ENCODE measurements around the gene MAP2K5. TPM values are rescaled to one million over a fixed set of nuclear protein-coding genes. Genes with fewer than 3 reads are reported as not detected.
A peak's percentile ranks its signal among the peaks of the same experiment; 100 is the strongest.

MAP2K5 gene
- total and polyA plus RNA-seq, 9 of the 15 experiments (the other 6 are each of a cell fraction or from before 2014, with no cell fraction given) = 0.41 to 16.5 (median 7.5) TPM

GRCh38 chr15:67587754-67588153, 45.3 kb downstream of the MAP2K5 start:
- in situ Hi-C loops (cut with MboI) (no loop called here), intact Hi-C loops (cut with micrococcal nuclease) (no loop called here)
- peaks cover 10% of the 10 kb centered on the region; the same call in 1 of the 3 replicates for H3K36me3 ChIP-seq (ENCODE audit: control insufficient read depth, insufficient read depth, low read length)
- H3K4me3 ChIP-seq = no peak overlapping the region
- BruUV-seq (replicated peaks) = no TSS peak
- 28% methylated on average over 3 of the region's 3 CpGs for WGBS (ENCODE audit: insufficient coverage, low coverage, missing lambda C conversion rate)
- no peak for TF ChIP-seq FOXP4 (CRISPR knock-in tag; IDR thresholded peaks at IDR 0.05; ENCODE audit: borderline replicate concordance)
- no peak for TF ChIP-seq PTTG1 (tag; IDR thresholded peaks at IDR 0.05; ENCODE audit: low read depth)
- TF ChIP-seq HNRNPK (IDR thresholded peaks at IDR 0.05; ENCODE audit: low read depth, low read length, poor library complexity, severe bottlenecking) = no peak
- no peaks in the 10 kb centered on the region for H3K9me3 ChIP-seq (replicated peaks; ENCODE audit: control insufficient read depth, insufficient read depth, low read depth, low read length)
- POLR2A ChIA-PET = interaction anchor here (0.8 to 1.3 kb wide), 4 partner anchors 10 to 134 kb away, joined by 3 to 4 read pairs (median 4); no protein-coding TSS in a partner anchor
- DNase-seq (ENCODE audit: extremely low read depth in 1 of 4, low spot score in 3 of 4) = peak in 1 of 4 experiments; percentile 6
- no peaks in the 10 kb centered on the region for H4K20me1 ChIP-seq (replicated peaks; ENCODE audit: control insufficient read depth, insufficient read depth, low read length)
- no peaks in the 10 kb centered on the region for H3K27me3 ChIP-seq (ENCODE audit: control insufficient read depth in 2 of 2, insufficient read depth in 2 of 2, low read length in 2 of 2)
- no peak overlapping the region for H2AFZ ChIP-seq (ENCODE audit: low read depth, low read length)
- no peaks in the 10 kb centered on the region for H3K4me1 ChIP-seq (replicated peaks in 1 of 2; ENCODE audit: control insufficient read depth in 2 of 2, insufficient read depth in 2 of 2, low read length in 2 of 2)
- no peaks in the 10 kb centered on the region for H3K79me2 ChIP-seq (ENCODE audit: control insufficient read depth, insufficient read depth, low read length)
- H3K9me1 ChIP-seq (ENCODE audit: control insufficient read depth, insufficient read depth, low read length) = no peaks in the 10 kb centered on the region
- H3K27ac ChIP-seq (ENCODE audit: extremely low read depth, low read depth, low read length) = no peak overlapping the region
- CTCF ChIA-PET (ENCODE audit: low intra/inter-chr PET ratio) = no interaction called here
- FAIRE-seq = no peak
- H3K9ac ChIP-seq (ENCODE audit: insufficient read depth in 1 of 2, low read depth in 2 of 2, low read length in 2 of 2) = no peak overlapping the region
- H3K4me2 ChIP-seq (ENCODE audit: insufficient read depth, low read length) = no peak overlapping the region
- ATAC-seq = no peak

- ChIA-PET CTCF (ENCODE audit: low intra/inter-chr PET ratio) (no interaction called here), POLR2A (no interaction called here)
- intact Hi-C loops (cut with micrococcal nuclease) (no loop called here), in situ Hi-C loops (cut with MboI) (no loop called here)
- Histone ChIP-seq H3K9ac (ENCODE audit: insufficient read depth in 1 of 2, low read depth in 2 of 2, low read length in 2 of 2) (no peak overlapping the region), H3K4me2 (ENCODE audit: insufficient read depth, low read length) (no peak overlapping the region), H3K4me1 (replicated peaks in 1 of 2; ENCODE audit: control insufficient read depth in 2 of 2, insufficient read depth in 2 of 2, low read length in 2 of 2) (no peaks in the 10 kb centered on the region), H3K79me2 (ENCODE audit: control insufficient read depth, insufficient read depth, low read length) (no peaks in the 10 kb centered on the region), H3K4me3 (no peak overlapping the region), H3K9me3 (replicated peaks; ENCODE audit: control insufficient read depth, insufficient read depth, low read depth, low read length) (no peaks in the 10 kb centered on the region), H2AFZ (ENCODE audit: low read depth, low read length) (no peak overlapping the region), H3K9me1 (ENCODE audit: control insufficient read depth, insufficient read depth, low read length) (no peaks in the 10 kb centered on the region), H3K36me3 (ENCODE audit: control insufficient read depth, insufficient read depth, low read length) (peaks cover 18% of the 10 kb centered on the region; the same call in 2 of the 3 replicates), H3K27ac (ENCODE audit: extremely low read depth, low read depth, low read length) (no peak overlapping the region), H3K27me3 (ENCODE audit: control insufficient read depth in 2 of 2, insufficient read depth in 2 of 2, low read length in 2 of 2) (no peaks in the 10 kb centered on the region), H4K20me1 (replicated peaks; ENCODE audit: control insufficient read depth, insufficient read depth, low read length) (no peaks in the 10 kb centered on the region)
- ATAC-seq (no peak), FAIRE-seq (no peak), DNase-seq (ENCODE audit: extremely low read depth in 1 of 4, low spot score in 3 of 4) (no peak)
- TF ChIP-seq NCOA2 (IDR thresholded peaks at IDR 0.05; ENCODE audit: partially characterized antibody in 2 of 2) = no peak
- peak; percentile 81 for TF ChIP-seq PCBP2 (IDR thresholded peaks at IDR 0.05; ENCODE audit: low read depth, low read length, poor library complexity, severe bottlenecking)
- no peak for TF ChIP-seq SNIP1 (IDR thresholded peaks at IDR 0.05; ENCODE audit: low read depth)
- no TSS peak for BruUV-seq (replicated peaks)
- 75% methylated on average over 3 of the region's 3 CpGs for WGBS (ENCODE audit: insufficient coverage, low coverage, missing lambda C conversion rate)
Measured at GRCh38 chr15:67590191-67590590, 47.7 kb downstream of the MAP2K5 start.
